ENCODE results near the gene MBP.

The MBP gene

GRCh38 chr18:76943542-76944339 lies 188.8 kb downstream of the MBP start:
- no peak for TF ChIP-seq L3MBTL2 (conservative IDR thresholded peaks at IDR 0.05)
- no peak for TF ChIP-seq HDGF (IDR thresholded peaks at IDR 0.05; ENCODE audit: borderline replicate concordance)
- no peak for TF ChIP-seq FOXM1 (IDR thresholded peaks at IDR 0.05; ENCODE audit: borderline replicate concordance)
- no peak for TF ChIP-seq ARNT (IDR thresholded peaks at IDR 0.05)
- no peak for TF ChIP-seq SP1 (IDR thresholded peaks at IDR 0.05)
- TF ChIP-seq FOXA1 (IDR thresholded peaks at IDR 0.05) = no peak
- TF ChIP-seq, protein P1, sequence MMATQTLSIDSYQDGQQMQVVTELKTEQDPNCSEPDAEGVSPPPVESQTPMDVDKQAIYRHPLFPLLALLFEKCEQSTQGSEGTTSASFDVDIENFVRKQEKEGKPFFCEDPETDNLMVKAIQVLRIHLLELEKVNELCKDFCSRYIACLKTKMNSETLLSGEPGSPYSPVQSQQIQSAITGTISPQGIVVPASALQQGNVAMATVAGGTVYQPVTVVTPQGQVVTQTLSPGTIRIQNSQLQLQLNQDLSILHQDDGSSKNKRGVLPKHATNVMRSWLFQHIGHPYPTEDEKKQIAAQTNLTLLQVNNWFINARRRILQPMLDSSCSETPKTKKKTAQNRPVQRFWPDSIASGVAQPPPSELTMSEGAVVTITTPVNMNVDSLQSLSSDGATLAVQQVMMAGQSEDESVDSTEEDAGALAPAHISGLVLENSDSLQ (IDR thresholded peaks at IDR 0.05) = no peak
- no peak for TF ChIP-seq FOXK2 (IDR thresholded peaks at IDR 0.05)
- TF ChIP-seq SUZ12 (IDR thresholded peaks at IDR 0.05) = no peak
- TF ChIP-seq NFRKB (IDR thresholded peaks at IDR 0.05) = no peak
- TF ChIP-seq TARDBP (IDR thresholded peaks at IDR 0.05) = no peak
- no peak for TF ChIP-seq ELF4 (IDR thresholded peaks at IDR 0.05)
- TF ChIP-seq ZNF384 (IDR thresholded peaks at IDR 0.05) = no peak
- no peak for TF ChIP-seq CTBP1 (IDR thresholded peaks at IDR 0.05; ENCODE audit: borderline replicate concordance)
- TF ChIP-seq BHLHE40 (IDR thresholded peaks at IDR 0.05; ENCODE audit: borderline replicate concordance) = no peak
- TF ChIP-seq LEF1 (IDR thresholded peaks at IDR 0.05; ENCODE audit: borderline replicate concordance) = no peak
- ChIA-PET POLR2A (no interaction called here), CTCF (interaction anchor here (0.5 kb wide), 1 partner anchor 80 kb away, joined by 5 read pairs; no protein-coding TSS in a partner anchor)
- no peak for DNase-seq (ENCODE audit: extremely low spot score)

DNA sequence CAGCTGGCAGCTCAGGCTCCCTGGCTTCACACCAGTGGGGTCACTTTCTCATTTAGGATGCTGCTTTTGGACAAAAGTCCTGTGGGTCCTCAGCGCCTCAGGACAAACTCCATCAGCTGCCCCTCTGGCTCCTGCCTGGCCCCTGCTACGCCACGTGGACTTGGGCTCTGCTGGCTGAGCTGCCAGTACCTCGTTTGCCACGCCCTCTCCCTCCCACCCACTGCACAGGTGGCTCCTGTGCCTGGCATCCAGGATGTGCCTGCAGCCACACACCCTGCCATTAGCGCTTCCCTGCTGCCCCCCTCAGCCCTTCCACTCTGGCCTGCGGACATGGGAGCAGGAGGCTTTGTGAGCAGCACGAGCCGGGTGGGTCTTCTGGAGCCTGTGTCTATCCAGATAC lies 191.3 kb downstream of the MBP start:
- DNase-seq (ENCODE audit: extremely low spot score) = no peak
- CTCF ChIA-PET = interaction anchor here (0.9 kb wide), 1 partner anchor 17 kb away, joined by 3 read pairs; no protein-coding TSS in a partner anchor

GRCh38 chr18:76938619-76939018 lies 194.0 kb downstream of the MBP start:
- POLR2A ChIA-PET = no interaction called here
- no peak for DNase-seq (ENCODE audit: extremely low spot score)
- CTCF ChIA-PET = no interaction called here
- TF ChIP-seq L3MBTL2 (conservative IDR thresholded peaks at IDR 0.05) (no peak), SUZ12 (IDR thresholded peaks at IDR 0.05) (no peak)

More for the DNA sequence above, 191.3 kb downstream of the MBP start:
- no peak for TF ChIP-seq BHLHE40 (IDR thresholded peaks at IDR 0.05; ENCODE audit: borderline replicate concordance)
- TF ChIP-seq, protein P1 (IDR thresholded peaks at IDR 0.05) = no peak
- no peak for TF ChIP-seq FOXK2 (IDR thresholded peaks at IDR 0.05)
- TF ChIP-seq LEF1 (IDR thresholded peaks at IDR 0.05; ENCODE audit: borderline replicate concordance) = no peak
- no peak for TF ChIP-seq L3MBTL2 (conservative IDR thresholded peaks at IDR 0.05)
- TF ChIP-seq SUZ12 (IDR thresholded peaks at IDR 0.05) = no peak
- TF ChIP-seq ARNT (IDR thresholded peaks at IDR 0.05) = no peak
- POLR2A ChIA-PET = no interaction called here

- CTCF ChIA-PET = no interaction called here
- no peak for DNase-seq (ENCODE audit: extremely low spot score)
- POLR2A ChIA-PET = no interaction called here
- no peak for TF ChIP-seq BHLHE40 (IDR thresholded peaks at IDR 0.05; ENCODE audit: borderline replicate concordance)
- no peak for TF ChIP-seq FOXM1 (IDR thresholded peaks at IDR 0.05; ENCODE audit: borderline replicate concordance)
- no peak for TF ChIP-seq L3MBTL2 (conservative IDR thresholded peaks at IDR 0.05)
- no peak for TF ChIP-seq ZNF384 (IDR thresholded peaks at IDR 0.05)
- TF ChIP-seq, protein P1 (IDR thresholded peaks at IDR 0.05) = no peak
- no peak for TF ChIP-seq FOXA1 (IDR thresholded peaks at IDR 0.05)
- no peak for TF ChIP-seq CTBP1 (IDR thresholded peaks at IDR 0.05; ENCODE audit: borderline replicate concordance)
- TF ChIP-seq HDGF (IDR thresholded peaks at IDR 0.05; ENCODE audit: borderline replicate concordance) = no peak
- no peak for TF ChIP-seq TARDBP (IDR thresholded peaks at IDR 0.05)
- TF ChIP-seq FOXK2 (IDR thresholded peaks at IDR 0.05) = no peak
- TF ChIP-seq NFRKB (IDR thresholded peaks at IDR 0.05) = no peak
These were observed 195.0 kb downstream of the MBP start for GRCh38 chr18:76937597-76937996.

GRCh38 chr18:76936877-76937276 lies 195.7 kb downstream of the MBP start:
- TF ChIP-seq LEF1 (IDR thresholded peaks at IDR 0.05; ENCODE audit: borderline replicate concordance) (no peak), TARDBP (IDR thresholded peaks at IDR 0.05) (no peak), SUZ12 (IDR thresholded peaks at IDR 0.05) (no peak), NFRKB (IDR thresholded peaks at IDR 0.05) (no peak), SP1 (IDR thresholded peaks at IDR 0.05) (no peak), FOXM1 (IDR thresholded peaks at IDR 0.05; ENCODE audit: borderline replicate concordance) (no peak), HDGF (IDR thresholded peaks at IDR 0.05; ENCODE audit: borderline replicate concordance) (no peak)
- TF ChIP-seq, protein P1 (IDR thresholded peaks at IDR 0.05) = no peak

DNA sequence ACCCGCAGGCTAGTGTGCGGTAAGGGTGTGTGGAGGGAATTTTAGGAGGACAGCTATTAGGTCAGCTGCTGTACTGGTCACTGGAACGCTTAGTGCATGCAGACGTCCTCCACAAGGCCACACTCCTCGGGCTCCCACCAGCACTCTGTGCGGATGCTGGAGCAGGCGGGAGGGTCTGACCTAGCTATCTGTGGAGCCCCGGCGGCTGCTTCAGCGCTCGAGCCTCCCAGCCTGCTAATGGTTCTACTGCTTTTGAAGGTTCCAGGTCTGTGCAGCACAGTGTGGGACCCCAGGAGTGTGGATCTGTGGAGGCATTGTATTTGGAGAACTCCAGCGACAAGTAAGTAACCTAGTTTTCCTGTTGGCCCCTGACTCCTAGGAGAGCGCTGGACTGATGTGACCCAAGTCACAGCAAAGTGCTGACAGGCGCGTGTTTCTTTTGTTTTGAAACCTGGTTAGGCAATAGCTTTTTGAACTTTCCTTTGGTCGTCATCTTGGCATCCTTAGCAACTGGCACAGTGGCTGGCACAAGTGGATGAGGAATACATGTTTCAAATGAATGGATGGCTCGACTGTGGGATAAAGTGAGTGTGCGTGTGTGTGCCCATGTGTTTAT lies 196.8 kb downstream of the MBP start:
- ChIA-PET POLR2A (no interaction called here), CTCF (no interaction called here)
- TF ChIP-seq FOXM1 (IDR thresholded peaks at IDR 0.05; ENCODE audit: borderline replicate concordance) = no peak
- TF ChIP-seq TARDBP (IDR thresholded peaks at IDR 0.05) = no peak
- no peak for TF ChIP-seq FOXK2 (IDR thresholded peaks at IDR 0.05)
- DNase-seq (ENCODE audit: extremely low spot score) = no peak

More at GRCh38 chr18:76936877-76937276, 195.7 kb downstream of the MBP start:
- POLR2A ChIA-PET = no interaction called here
- DNase-seq (ENCODE audit: extremely low spot score) = no peak
- CTCF ChIA-PET = no interaction called here
